ENCODE measurements around the gene DRD4. TPM values are rescaled to one million over a fixed set of nuclear protein-coding genes. Genes with fewer than 3 reads are reported as not detected.
A peak's percentile ranks its signal among the peaks of the same experiment; 100 is the strongest.

Gene DRD4
- total and polyA plus RNA-seq, 5 donors: 0.14 to 1.0 (median 0.28) TPM; not detected in 1

- WGBS: 24% methylated on average over 55 of the region's 55 CpGs
- peaks cover 10% of the 10 kb centered on the region for H3K4me1 ChIP-seq (ENCODE audit: control insufficient read depth, insufficient read depth, low read length)
- H3K9me3 ChIP-seq (ENCODE audit: control insufficient read depth, low read length): no peaks in the 10 kb centered on the region
- peak overlapping the region; percentile 8 for H3K4me3 ChIP-seq (ENCODE audit: low read length)
- ATAC-seq: no peak
- intact Hi-C loops (cut with DNase I): no loop called here
- no peak overlapping the region for H3K27ac ChIP-seq (ENCODE audit: low read length)
- DNase-seq: peak in 1 of 3 donors; percentile 45
- H3K27me3 ChIP-seq (ENCODE audit: control insufficient read depth, insufficient read depth): no peaks in the 10 kb centered on the region
These were observed 788 bp downstream of the DRD4 start for GRCh38 chr11:637593-638521.

DNA sequence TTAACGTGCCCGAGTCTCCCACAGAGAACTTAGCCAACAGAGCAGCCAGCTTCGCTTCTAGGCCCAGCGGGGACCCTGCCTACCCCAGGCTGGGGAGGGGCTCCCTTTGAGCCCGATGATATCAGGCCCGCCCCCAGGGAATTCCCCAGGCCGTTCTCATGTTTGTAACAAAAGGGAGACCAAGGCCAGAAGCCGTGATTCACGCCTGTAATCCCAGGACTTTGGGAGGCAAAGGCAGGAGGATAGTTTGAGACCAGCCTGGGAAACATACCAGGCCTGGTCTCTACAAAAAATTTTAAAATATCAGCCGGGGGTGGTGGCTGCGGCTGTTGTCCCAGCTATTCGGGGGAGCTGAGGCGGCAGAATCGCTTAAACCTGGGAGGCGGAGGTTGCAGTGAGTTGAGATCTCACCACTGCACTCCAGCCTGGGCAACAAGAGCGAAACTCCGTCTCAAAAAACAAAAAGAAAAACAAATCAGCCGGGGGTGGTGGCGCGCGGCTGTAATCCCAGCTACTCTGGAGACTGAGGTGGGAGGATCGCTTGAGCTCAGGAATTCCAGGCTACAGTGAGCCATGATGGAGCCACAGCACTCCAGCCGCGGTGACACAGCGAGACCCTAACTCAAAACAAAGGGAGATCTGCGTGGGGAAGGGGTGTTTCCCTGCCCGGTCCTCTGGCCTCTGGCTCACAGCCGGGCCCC, 1.7 kb downstream of the DRD4 start:
- Histone ChIP-seq H3K27ac (ENCODE audit: low read length) (no peak overlapping the region), H3K4me3 (ENCODE audit: low read length) (no peak overlapping the region), H3K9me3 (ENCODE audit: control insufficient read depth, low read length) (no peaks in the 10 kb centered on the region), H3K27me3 (ENCODE audit: control insufficient read depth, insufficient read depth) (no peaks in the 10 kb centered on the region), H3K4me1 (ENCODE audit: control insufficient read depth, insufficient read depth, low read length) (peaks cover 10% of the 10 kb centered on the region)
- ATAC-seq: no peak
- DNase-seq: peak in 1 of 3 donors; percentile 72
- 38% methylated on average over 28 of the region's 28 CpGs for WGBS
- intact Hi-C loops (cut with DNase I): no loop called here

DNA sequence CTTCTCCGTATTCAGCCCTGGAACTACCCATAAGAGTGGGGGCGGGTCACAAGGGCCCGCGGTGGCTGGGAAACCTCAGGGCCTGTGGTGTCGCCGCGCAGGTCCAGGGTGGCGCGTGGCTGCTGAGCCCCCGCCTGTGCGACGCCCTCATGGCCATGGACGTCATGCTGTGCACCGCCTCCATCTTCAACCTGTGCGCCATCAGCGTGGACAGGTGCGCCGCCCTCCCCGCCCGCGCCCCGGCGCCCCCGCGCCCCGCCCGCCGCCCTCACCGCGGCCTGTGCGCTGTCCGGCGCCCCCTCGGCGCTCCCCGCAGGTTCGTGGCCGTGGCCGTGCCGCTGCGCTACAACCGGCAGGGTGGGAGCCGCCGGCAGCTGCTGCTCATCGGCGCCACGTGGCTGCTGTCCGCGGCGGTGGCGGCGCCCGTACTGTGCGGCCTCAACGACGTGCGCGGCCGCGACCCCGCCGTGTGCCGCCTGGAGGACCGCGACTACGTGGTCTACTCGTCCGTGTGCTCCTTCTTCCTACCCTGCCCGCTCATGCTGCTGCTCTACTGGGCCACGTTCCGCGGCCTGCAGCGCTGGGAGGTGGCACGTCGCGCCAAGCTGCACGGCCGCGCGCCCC, 2.4 kb downstream of the DRD4 start:
- WGBS: 3% methylated on average over 80 of the region's 80 CpGs
- no peaks in the 10 kb centered on the region for H3K27me3 ChIP-seq (ENCODE audit: control insufficient read depth, insufficient read depth)
- no peak overlapping the region for H3K27ac ChIP-seq (ENCODE audit: low read length)
- intact Hi-C loops (cut with DNase I): no loop called here
- no peak for ATAC-seq
- peaks cover 10% of the 10 kb centered on the region for H3K4me1 ChIP-seq (ENCODE audit: control insufficient read depth, insufficient read depth, low read length)
- peak in 1 of 3 donors; percentile 61 for DNase-seq
- peak overlapping the region; percentile 2 for H3K4me3 ChIP-seq (ENCODE audit: low read length)
- H3K9me3 ChIP-seq (ENCODE audit: control insufficient read depth, low read length): no peaks in the 10 kb centered on the region

DNA sequence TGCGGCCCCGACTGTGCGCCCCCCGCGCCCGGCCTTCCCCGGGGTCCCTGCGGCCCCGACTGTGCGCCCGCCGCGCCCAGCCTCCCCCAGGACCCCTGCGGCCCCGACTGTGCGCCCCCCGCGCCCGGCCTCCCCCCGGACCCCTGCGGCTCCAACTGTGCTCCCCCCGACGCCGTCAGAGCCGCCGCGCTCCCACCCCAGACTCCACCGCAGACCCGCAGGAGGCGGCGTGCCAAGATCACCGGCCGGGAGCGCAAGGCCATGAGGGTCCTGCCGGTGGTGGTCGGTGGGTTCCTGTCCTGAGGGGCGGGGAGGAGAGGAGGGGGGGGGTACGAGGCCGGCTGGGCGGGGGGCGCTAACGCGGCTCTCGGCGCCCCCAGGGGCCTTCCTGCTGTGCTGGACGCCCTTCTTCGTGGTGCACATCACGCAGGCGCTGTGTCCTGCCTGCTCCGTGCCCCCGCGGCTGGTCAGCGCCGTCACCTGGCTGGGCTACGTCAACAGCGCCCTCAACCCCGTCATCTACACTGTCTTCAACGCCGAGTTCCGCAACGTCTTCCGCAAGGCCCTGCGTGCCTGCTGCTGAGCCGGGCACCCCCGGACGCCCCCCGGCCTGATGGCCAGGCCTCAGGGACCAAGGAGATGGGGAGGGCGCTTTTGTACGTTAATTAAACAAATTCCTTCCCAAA, 3.1 kb downstream of the DRD4 start:
- H3K4me1 ChIP-seq (ENCODE audit: control insufficient read depth, insufficient read depth, low read length): peaks cover 10% of the 10 kb centered on the region
- WGBS: 20% methylated on average over 69 of the region's 69 CpGs
- ATAC-seq: no peak

DNA sequence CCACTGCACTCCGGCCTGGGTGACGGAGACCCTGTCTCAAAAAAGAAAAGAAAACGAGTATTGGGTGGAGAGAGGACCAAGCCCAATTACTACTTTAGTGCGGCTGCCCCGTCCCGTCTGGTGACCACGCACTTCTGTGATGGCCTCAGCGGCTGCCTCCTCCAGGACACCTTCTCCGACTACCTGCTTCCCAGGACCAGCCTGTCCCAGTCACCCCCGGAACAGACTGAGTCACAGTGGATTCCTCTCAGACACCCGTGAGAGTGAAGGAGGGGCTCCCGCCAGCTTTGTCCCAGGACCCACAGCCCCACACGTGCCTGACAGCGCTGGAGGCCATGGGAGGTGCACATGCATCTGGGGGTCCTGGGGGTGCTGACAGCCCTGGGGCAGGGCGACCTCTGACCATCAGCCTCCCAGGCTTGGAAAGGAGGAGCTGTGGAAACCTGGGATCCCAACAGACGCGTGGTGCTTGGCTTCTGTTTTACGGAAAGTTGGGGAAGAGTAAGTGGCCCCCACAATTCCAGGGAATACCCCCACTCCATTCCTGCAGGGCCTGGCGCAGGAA, 4.8 kb downstream of the DRD4 start:
- H3K4me3 ChIP-seq (ENCODE audit: low read length): no peak overlapping the region
- intact Hi-C loops (cut with DNase I): no loop called here
- DNase-seq (peak in 1 of 3 donors; percentile 46), ATAC-seq (no peak)
- H3K4me1 ChIP-seq (ENCODE audit: control insufficient read depth, insufficient read depth, low read length): peaks cover 10% of the 10 kb centered on the region
- no peaks in the 10 kb centered on the region for H3K9me3 ChIP-seq (ENCODE audit: control insufficient read depth, low read length)
- WGBS: 94% methylated on average over 19 of the region's 19 CpGs
- no peaks in the 10 kb centered on the region for H3K27me3 ChIP-seq (ENCODE audit: control insufficient read depth, insufficient read depth)
- H3K27ac ChIP-seq (ENCODE audit: low read length): no peak overlapping the region

More for the DNA sequence above, 3.1 kb downstream of the DRD4 start:
- DNase-seq: peak in 1 of 3 donors; percentile 37
- intact Hi-C loops (cut with DNase I): no loop called here
- Histone ChIP-seq H3K27ac (ENCODE audit: low read length) (no peak overlapping the region), H3K27me3 (ENCODE audit: control insufficient read depth, insufficient read depth) (no peaks in the 10 kb centered on the region), H3K4me3 (ENCODE audit: low read length) (no peak overlapping the region), H3K9me3 (ENCODE audit: control insufficient read depth, low read length) (no peaks in the 10 kb centered on the region)

DNA sequence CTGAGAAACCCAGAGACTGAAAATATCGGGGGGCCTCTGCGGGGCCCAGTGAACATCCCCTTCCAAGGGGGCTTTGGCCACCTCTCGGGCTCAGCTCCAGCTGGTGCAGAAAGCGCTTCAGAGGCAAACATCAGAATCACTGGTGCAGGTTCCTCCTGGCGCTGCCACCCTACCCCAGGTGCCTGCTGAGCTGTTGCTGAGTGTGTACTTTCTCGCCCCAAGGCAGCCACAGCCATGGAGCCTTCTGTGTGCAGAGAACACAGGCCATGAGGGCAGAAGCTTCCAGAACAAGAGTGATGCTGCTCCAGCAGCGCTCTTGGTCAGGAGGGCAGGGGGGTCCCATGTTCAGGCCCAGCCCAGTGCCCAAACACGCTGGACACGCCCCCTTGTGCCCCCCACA, 6.3 kb downstream of the DRD4 start:
- Histone ChIP-seq H3K27ac (ENCODE audit: low read length) (no peak overlapping the region), H3K9me3 (ENCODE audit: control insufficient read depth, low read length) (no peaks in the 10 kb centered on the region), H3K4me3 (ENCODE audit: low read length) (no peak overlapping the region), H3K4me1 (ENCODE audit: control insufficient read depth, insufficient read depth, low read length) (peaks cover 6% of the 10 kb centered on the region), H3K27me3 (ENCODE audit: control insufficient read depth, insufficient read depth) (no peaks in the 10 kb centered on the region)
- no peak for ATAC-seq
- intact Hi-C loops (cut with DNase I): no loop called here
- WGBS: 96% methylated on average over 9 of the region's 9 CpGs
- DNase-seq: peak in 1 of 3 donors; percentile 37

DNA sequence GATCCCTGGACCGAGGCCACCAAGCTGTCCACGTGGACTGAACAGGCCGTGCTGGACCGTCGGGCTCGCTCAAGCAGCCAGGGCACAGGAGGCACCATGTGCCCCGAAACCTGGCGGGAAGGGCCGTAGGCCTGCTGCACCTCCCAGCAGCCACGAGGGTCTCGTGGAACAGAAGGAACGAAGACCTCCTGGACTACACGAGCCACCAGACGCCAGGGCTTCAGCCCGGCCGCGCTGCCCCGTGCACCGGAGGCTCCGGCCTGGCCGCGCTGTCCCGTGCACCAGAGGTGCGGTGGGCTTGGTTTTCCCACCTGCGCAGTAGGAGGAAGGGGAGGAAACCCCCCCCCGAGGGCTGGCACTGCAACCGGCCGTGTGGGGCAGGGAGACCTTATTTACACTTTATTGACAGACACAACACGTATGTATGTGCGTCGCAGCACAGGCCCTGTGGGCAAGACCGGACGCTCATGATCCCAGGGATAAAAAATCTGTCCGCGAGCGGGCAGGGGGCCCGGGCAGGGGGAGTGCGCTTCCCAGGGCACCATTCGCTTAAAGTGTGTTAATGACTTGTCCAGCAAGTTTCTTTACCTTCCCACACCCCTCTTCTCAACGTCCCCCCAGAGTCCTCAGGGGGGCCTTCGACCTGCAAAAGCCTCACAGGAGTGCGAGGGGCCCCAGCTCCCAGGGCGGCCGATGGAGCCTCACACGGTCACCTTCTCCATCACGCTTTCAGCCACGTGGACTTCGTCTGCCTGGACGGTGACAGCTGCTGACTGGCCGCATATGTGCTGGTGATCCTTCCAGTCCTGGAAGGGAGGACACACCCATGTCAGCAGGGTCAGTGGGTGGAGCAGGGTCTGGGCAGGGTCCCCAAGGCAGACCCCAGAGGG, 7.0 kb downstream of the DRD4 start:
- 87% methylated on average over 50 of the region's 50 CpGs for WGBS
- ATAC-seq: no peak
- Histone ChIP-seq H3K27ac (ENCODE audit: low read length) (no peak overlapping the region), H3K4me1 (ENCODE audit: control insufficient read depth, insufficient read depth, low read length) (peaks cover 5% of the 10 kb centered on the region), H3K4me3 (ENCODE audit: low read length) (no peak overlapping the region), H3K9me3 (ENCODE audit: control insufficient read depth, low read length) (no peaks in the 10 kb centered on the region), H3K27me3 (ENCODE audit: control insufficient read depth, insufficient read depth) (no peaks in the 10 kb centered on the region)
- peak in 1 of 3 donors; percentile 29 for DNase-seq
- intact Hi-C loops (cut with DNase I): no loop called here

DNA sequence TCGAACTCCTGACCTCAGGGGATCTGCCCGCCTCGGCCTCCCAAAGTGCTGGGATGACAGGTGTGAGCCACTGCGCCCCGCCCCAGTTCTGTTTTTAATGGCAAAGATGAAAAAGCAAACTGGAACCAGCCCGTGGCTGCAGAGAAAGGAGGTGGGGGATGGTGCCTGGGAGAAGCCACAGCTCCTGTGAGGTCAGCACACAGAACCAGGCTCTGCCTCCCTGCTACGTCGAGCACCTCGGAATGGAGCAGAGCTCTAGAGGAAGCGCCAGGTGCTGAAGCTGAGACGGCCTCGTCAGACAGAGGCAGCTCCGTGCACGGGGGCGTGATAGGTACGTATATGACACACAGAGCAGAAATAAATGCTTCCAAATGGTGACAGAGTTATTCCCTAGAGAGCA, 8.5 kb downstream of the DRD4 start:
- ATAC-seq (no peak), DNase-seq (peak in 1 of 3 donors; percentile 33)
- Histone ChIP-seq H3K4me1 (ENCODE audit: control insufficient read depth, insufficient read depth, low read length) (no peaks in the 10 kb centered on the region), H3K27ac (ENCODE audit: low read length) (no peak overlapping the region), H3K4me3 (ENCODE audit: low read length) (no peak overlapping the region), H3K27me3 (ENCODE audit: control insufficient read depth, insufficient read depth) (no peaks in the 10 kb centered on the region), H3K9me3 (ENCODE audit: control insufficient read depth, low read length) (no peaks in the 10 kb centered on the region)
- WGBS: 85% methylated on average over 16 of the region's 16 CpGs
- intact Hi-C loops (cut with DNase I): no loop called here

DNA sequence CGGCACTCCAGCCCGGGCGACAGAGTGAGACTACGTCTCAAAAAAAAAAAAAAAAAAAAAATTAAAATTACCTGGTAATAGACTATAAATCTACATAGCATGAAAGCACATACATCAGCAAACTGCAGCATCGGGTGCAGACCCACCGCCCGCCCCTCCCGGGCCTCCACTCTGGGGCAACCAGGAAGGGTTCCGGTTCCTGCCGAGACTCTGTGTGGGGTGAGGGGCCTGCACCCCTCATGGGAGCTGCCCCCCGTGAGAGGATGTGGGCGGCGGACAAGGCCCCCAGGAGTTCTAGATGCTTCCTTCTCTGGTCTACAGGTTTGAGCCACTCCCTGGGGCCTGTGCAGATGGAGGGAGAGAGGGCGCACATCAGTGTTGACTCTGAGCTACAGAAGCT, 9.1 kb downstream of the DRD4 start:
- WGBS: 84% methylated on average over 14 of the region's 14 CpGs
- Histone ChIP-seq H3K4me3 (ENCODE audit: low read length) (no peak overlapping the region), H3K9me3 (ENCODE audit: control insufficient read depth, low read length) (no peaks in the 10 kb centered on the region)

More for the DNA sequence above, 9.1 kb downstream of the DRD4 start:
- no peak for ATAC-seq
- H3K4me1 ChIP-seq (ENCODE audit: control insufficient read depth, insufficient read depth, low read length): no peaks in the 10 kb centered on the region
- H3K27me3 ChIP-seq (ENCODE audit: control insufficient read depth, insufficient read depth): no peaks in the 10 kb centered on the region
- intact Hi-C loops (cut with DNase I): no loop called here
- peak in 1 of 3 donors; percentile 36 for DNase-seq
- H3K27ac ChIP-seq (ENCODE audit: low read length): no peak overlapping the region

Data from right cardiac atrium (tissue), 5 donors.